ENCODE data around the gene NHERF1.

NHERF1 gene

GRCh38 chr17:74776044-74776962 is 27.9 kb downstream of the NHERF1 start, which contains the start of gene NAT9 (continued):
- TF ChIP-seq ZNF292 (tag by site-specific recombination; IDR thresholded peaks at IDR 0.05; ENCODE audit: borderline replicate concordance, low read depth) (no peak), ZNF354C (tag by site-specific recombination; IDR thresholded peaks at IDR 0.05; ENCODE audit: borderline replicate concordance, low read depth) (no peak), ZNF654 (tag by site-specific recombination; IDR thresholded peaks at IDR 0.05; ENCODE audit: low read depth) (no peak), ZNF560 (tag by site-specific recombination; IDR thresholded peaks at IDR 0.05; ENCODE audit: borderline replicate concordance) (no peak), ZNF426 (tag by site-specific recombination; IDR thresholded peaks at IDR 0.05) (no peak), ZNF473 (tag by site-specific recombination; IDR thresholded peaks at IDR 0.05) (no peak), ZNF138 (tag by site-specific recombination; IDR thresholded peaks at IDR 0.05; ENCODE audit: borderline replicate concordance) (no peak), ZNF23 (tag by site-specific recombination; IDR thresholded peaks at IDR 0.05; ENCODE audit: borderline replicate concordance) (no peak), ZNF362 (tag by site-specific recombination; IDR thresholded peaks at IDR 0.05) (no peak), GLI4 (tag by site-specific recombination; IDR thresholded peaks at IDR 0.05) (no peak), ZNF248 (tag by site-specific recombination; IDR thresholded peaks at IDR 0.05) (no peak), ZNF76 (tag by site-specific recombination; IDR thresholded peaks at IDR 0.05; ENCODE audit: borderline replicate concordance, low read depth) (peak; percentile 38; the same call in 1 of the 2 replicates), ZNF280C (tag by site-specific recombination; IDR thresholded peaks at IDR 0.05) (no peak), ZNF596 (tag by site-specific recombination; IDR thresholded peaks at IDR 0.05) (no peak), ZNF169 (tag by site-specific recombination; IDR thresholded peaks at IDR 0.05) (no peak)
- TF ChIP-seq, protein P1, sequence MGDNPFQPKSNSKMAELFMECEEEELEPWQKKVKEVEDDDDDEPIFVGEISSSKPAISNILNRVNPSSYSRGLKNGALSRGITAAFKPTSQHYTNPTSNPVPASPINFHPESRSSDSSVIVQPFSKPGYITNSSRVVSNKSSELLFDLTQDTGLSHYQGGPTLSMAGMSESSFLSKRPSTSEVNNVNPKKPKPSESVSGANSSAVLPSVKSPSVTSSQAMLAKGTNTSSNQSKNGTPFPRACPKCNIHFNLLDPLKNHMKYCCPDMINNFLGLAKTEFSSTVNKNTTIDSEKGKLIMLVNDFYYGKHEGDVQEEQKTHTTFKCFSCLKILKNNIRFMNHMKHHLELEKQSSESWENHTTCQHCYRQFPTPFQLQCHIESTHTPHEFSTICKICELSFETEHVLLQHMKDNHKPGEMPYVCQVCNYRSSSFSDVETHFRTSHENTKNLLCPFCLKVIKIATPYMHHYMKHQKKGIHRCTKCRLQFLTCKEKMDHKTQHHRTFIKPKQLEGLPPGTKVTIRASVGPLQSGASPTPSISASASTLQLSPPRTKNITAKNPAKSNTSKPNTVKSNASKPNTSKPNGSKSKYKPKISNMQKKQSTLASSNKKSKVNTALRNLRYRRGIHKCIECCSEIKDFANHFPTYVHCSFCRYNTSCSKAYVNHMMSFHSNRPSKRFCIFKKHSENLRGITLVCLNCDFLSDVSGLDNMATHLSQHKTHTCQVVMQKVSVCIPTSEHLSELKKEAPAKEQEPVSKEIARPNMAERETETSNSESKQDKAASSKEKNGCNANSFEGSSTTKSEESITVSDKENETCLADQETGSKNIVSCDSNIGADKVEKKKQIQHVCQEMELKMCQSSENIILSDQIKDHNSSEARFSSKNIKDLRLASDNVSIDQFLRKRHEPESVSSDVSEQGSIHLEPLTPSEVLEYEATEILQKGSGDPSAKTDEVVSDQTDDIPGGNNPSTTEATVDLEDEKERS (tag by site-specific recombination; IDR thresholded peaks at IDR 0.05), result no peak
- TF ChIP-seq, protein P2, sequence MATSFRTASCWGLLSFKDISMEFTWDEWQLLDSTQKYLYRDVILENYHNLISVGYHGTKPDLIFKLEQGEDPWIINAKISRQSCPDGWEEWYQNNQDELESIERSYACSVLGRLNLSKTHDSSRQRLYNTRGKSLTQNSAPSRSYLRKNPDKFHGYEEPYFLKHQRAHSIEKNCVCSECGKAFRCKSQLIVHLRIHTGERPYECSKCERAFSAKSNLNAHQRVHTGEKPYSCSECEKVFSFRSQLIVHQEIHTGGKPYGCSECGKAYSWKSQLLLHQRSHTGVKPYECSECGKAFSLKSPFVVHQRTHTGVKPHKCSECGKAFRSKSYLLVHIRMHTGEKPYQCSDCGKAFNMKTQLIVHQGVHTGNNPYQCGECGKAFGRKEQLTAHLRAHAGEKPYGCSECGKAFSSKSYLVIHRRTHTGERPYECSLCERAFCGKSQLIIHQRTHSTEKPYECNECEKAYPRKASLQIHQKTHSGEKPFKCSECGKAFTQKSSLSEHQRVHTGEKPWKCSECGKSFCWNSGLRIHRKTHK (tag by site-specific recombination; IDR thresholded peaks at IDR 0.05), result no peak
- TF ChIP-seq, protein P3, sequence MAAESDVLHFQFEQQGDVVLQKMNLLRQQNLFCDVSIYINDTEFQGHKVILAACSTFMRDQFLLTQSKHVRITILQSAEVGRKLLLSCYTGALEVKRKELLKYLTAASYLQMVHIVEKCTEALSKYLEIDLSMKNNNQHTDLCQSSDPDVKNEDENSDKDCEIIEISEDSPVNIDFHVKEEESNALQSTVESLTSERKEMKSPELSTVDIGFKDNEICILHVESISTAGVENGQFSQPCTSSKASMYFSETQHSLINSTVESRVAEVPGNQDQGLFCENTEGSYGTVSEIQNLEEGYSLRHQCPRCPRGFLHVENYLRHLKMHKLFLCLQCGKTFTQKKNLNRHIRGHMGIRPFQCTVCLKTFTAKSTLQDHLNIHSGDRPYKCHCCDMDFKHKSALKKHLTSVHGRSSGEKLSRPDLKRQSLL (tag by site-specific recombination; IDR thresholded peaks at IDR 0.05), result no peak
- TF ChIP-seq, protein P4, sequence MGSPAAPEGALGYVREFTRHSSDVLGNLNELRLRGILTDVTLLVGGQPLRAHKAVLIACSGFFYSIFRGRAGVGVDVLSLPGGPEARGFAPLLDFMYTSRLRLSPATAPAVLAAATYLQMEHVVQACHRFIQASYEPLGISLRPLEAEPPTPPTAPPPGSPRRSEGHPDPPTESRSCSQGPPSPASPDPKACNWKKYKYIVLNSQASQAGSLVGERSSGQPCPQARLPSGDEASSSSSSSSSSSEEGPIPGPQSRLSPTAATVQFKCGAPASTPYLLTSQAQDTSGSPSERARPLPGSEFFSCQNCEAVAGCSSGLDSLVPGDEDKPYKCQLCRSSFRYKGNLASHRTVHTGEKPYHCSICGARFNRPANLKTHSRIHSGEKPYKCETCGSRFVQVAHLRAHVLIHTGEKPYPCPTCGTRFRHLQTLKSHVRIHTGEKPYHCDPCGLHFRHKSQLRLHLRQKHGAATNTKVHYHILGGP (tag by site-specific recombination; IDR thresholded peaks at IDR 0.05), result no peak
- TF ChIP-seq, protein P5, sequence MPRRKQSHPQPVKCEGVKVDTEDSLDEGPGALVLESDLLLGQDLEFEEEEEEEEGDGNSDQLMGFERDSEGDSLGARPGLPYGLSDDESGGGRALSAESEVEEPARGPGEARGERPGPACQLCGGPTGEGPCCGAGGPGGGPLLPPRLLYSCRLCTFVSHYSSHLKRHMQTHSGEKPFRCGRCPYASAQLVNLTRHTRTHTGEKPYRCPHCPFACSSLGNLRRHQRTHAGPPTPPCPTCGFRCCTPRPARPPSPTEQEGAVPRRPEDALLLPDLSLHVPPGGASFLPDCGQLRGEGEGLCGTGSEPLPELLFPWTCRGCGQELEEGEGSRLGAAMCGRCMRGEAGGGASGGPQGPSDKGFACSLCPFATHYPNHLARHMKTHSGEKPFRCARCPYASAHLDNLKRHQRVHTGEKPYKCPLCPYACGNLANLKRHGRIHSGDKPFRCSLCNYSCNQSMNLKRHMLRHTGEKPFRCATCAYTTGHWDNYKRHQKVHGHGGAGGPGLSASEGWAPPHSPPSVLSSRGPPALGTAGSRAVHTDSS (tag by site-specific recombination; IDR thresholded peaks at IDR 0.05), result no peak
- TF ChIP-seq, protein P6, sequence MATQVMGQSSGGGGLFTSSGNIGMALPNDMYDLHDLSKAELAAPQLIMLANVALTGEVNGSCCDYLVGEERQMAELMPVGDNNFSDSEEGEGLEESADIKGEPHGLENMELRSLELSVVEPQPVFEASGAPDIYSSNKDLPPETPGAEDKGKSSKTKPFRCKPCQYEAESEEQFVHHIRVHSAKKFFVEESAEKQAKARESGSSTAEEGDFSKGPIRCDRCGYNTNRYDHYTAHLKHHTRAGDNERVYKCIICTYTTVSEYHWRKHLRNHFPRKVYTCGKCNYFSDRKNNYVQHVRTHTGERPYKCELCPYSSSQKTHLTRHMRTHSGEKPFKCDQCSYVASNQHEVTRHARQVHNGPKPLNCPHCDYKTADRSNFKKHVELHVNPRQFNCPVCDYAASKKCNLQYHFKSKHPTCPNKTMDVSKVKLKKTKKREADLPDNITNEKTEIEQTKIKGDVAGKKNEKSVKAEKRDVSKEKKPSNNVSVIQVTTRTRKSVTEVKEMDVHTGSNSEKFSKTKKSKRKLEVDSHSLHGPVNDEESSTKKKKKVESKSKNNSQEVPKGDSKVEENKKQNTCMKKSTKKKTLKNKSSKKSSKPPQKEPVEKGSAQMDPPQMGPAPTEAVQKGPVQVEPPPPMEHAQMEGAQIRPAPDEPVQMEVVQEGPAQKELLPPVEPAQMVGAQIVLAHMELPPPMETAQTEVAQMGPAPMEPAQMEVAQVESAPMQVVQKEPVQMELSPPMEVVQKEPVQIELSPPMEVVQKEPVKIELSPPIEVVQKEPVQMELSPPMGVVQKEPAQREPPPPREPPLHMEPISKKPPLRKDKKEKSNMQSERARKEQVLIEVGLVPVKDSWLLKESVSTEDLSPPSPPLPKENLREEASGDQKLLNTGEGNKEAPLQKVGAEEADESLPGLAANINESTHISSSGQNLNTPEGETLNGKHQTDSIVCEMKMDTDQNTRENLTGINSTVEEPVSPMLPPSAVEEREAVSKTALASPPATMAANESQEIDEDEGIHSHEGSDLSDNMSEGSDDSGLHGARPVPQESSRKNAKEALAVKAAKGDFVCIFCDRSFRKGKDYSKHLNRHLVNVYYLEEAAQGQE (tag by site-specific recombination; IDR thresholded peaks at IDR 0.05), result peak; percentile 98
